IMR-90 (cell line): ENCODE data around the gene HS2ST1. TPM values are rescaled to one million over a fixed set of nuclear protein-coding genes. Genes with fewer than 3 reads are reported as not detected.

Experiments used
- ATAC-seq: fragments of 200-7000 bp; cut with Tn5 transposase; 2 replicates; pipeline ENCODE4 v1.9.1; 2020; ENCODE audit warnings: low read depth, mild to moderate bottlenecking, moderate library complexity
- BruUV-seq: library from RNA; stranded (reverse); fragments of 400-500 nt; replicated peaks from 2 replicates; lab custom pipeline; 2021; lab: Mats Ljungman, UMichigan
- CTCF ChIA-PET: fragments of 300-600 bp; formaldehyde crosslinking; extraction: SDS; loops from one replicate; lab custom pipeline; 2021; ENCODE audit warnings: antibody characterized with exemption; lab: Yijun Ruan, JAX
- POLR2A ChIA-PET: fragments of 300-600 bp; sonication (Branson Sonifier 250); formaldehyde crosslinking; loops from one replicate; lab custom pipeline; 2022; ENCODE audit warnings: antibody characterized with exemption; ENCODE audit not compliant: unreplicated experiment; lab: Charles Lee
- DNase-seq: peaks from one replicate; pipeline ENCODE4 v3.0.0; 2013
- H2AFZ ChIP-seq: replicated peaks from 2 replicates; pipeline ENCODE3; 2013; ENCODE audit warnings: low read length, mild to moderate bottlenecking; ENCODE audit not compliant: poor library complexity
- H2AK5ac ChIP-seq: 2 replicates; pipeline ENCODE4 v1.6.1; 2013; ENCODE audit warnings: low read depth, low read length, inconsistent platforms
- H2AK9ac ChIP-seq: replicated peaks from 2 replicates; pipeline ENCODE3; 2013; ENCODE audit warnings: mild to moderate bottlenecking, low read depth, low read length, moderate library complexity; ENCODE audit not compliant: poor library complexity
- H2BK120ac ChIP-seq: 2 replicates; pipeline ENCODE4 v1.6.1; 2013; ENCODE audit warnings: low read depth, low read length, inconsistent platforms
- H2BK15ac ChIP-seq: 3 replicates; pipeline ENCODE4 v1.6.1; 2013; ENCODE audit warnings: low read depth, low read length, inconsistent platforms
- H2BK20ac ChIP-seq: 2 replicates; pipeline ENCODE4 v1.6.1; 2013; ENCODE audit warnings: low read depth, mild to moderate bottlenecking, inconsistent platforms, low read length, moderate library complexity
- H2BK5ac ChIP-seq: 2 replicates; pipeline ENCODE4 v1.6.1; 2013; ENCODE audit warnings: mild to moderate bottlenecking, low read depth, low read length, inconsistent platforms; ENCODE audit not compliant: poor library complexity, severe bottlenecking
- H3K14ac ChIP-seq: replicated peaks from 2 replicates; pipeline ENCODE4 v1.6.1; 2013; ENCODE audit warnings: low read depth, low read length, inconsistent platforms
- H3K18ac ChIP-seq: 2 replicates; pipeline ENCODE4 v1.6.1; 2013; ENCODE audit warnings: low read depth, low read length, control low read depth
- H3K23ac ChIP-seq: 2 replicates; pipeline ENCODE4 v1.6.1; 2013; ENCODE audit warnings: low read depth, low read length, inconsistent platforms
- H3K27ac ChIP-seq: 2 replicates; pipeline ENCODE4 v1.5.1; 2013; ENCODE audit warnings: mild to moderate bottlenecking, control low read depth, low read length; ENCODE audit not compliant: insufficient read depth
- H3K27me3 ChIP-seq: 2 replicates; pipeline ENCODE4 v1.6.1; 2013; ENCODE audit warnings: low read length; ENCODE audit not compliant: control insufficient read depth, insufficient read depth
- H3K36me3 ChIP-seq: 2 replicates; pipeline ENCODE4 v1.6.1; 2013; ENCODE audit warnings: low read length, mixed read lengths; ENCODE audit not compliant: control insufficient read depth, insufficient read depth
- H3K4ac ChIP-seq: 2 replicates; pipeline ENCODE4 v1.6.1; 2013; ENCODE audit warnings: low read depth, low read length, inconsistent platforms
- H3K4me1 ChIP-seq: 2 replicates; pipeline ENCODE4 v1.6.1; 2013; ENCODE audit warnings: low read length, mixed read lengths; ENCODE audit not compliant: control insufficient read depth, insufficient read depth
- H3K4me2 ChIP-seq: 2 replicates; pipeline ENCODE4 v1.6.1; 2013; ENCODE audit warnings: low read depth, mild to moderate bottlenecking, control low read depth, low read length, moderate library complexity
- H3K4me3 ChIP-seq: 2 replicates; pipeline ENCODE4 v1.5.1; 2013; ENCODE audit warnings: low read depth, mild to moderate bottlenecking, control low read depth, low read length, moderate library complexity; ENCODE audit not compliant: insufficient read depth
- H3K56ac ChIP-seq: 2 replicates; pipeline ENCODE4 v1.6.1; 2013; ENCODE audit warnings: low read length, inconsistent platforms; ENCODE audit not compliant: insufficient read depth; ENCODE audit errors: extremely low read depth
- H3K79me1 ChIP-seq, 2 experiments: 2 replicates each; pipeline ENCODE4 v1.6.1; 2013; ENCODE audit warnings: low read length in 2 of 2, inconsistent platforms in 1 of 2, low read depth in 1 of 2
- H3K9ac ChIP-seq: 2 replicates; pipeline ENCODE4 v1.6.1; 2013; ENCODE audit warnings: low read depth, low read length, control low read depth
- H3K9me1 ChIP-seq: 2 replicates; pipeline ENCODE4 v1.6.1; 2013; ENCODE audit warnings: low read length, inconsistent platforms; ENCODE audit not compliant: insufficient read depth
- H3K9me3 ChIP-seq: 2 replicates; pipeline ENCODE4 v1.6.1; 2013; ENCODE audit warnings: low read length; ENCODE audit not compliant: control insufficient read depth, insufficient read depth
- H4K20me1 ChIP-seq: 2 replicates; pipeline ENCODE4 v1.6.1; 2013; ENCODE audit warnings: low read length, inconsistent platforms; ENCODE audit not compliant: insufficient read depth
- H4K5ac ChIP-seq: 2 replicates; pipeline ENCODE4 v1.6.1; 2013; ENCODE audit warnings: mild to moderate bottlenecking, low read depth, low read length, control low read depth
- H4K8ac ChIP-seq, 2 experiments: 2 replicates each; pipeline ENCODE4 v1.6.1; 2013; ENCODE audit warnings: low read depth in 2 of 2, low read length in 2 of 2, control low read depth in 1 of 2, inconsistent platforms in 1 of 2
- H4K91ac ChIP-seq: 2 replicates; pipeline ENCODE4 v1.6.1; 2013; ENCODE audit warnings: low read depth, low read length, inconsistent platforms; ENCODE audit not compliant: insufficient read depth
- BHLHE40 ChIP-seq: fragments of 150-350 bp; IDR thresholded peaks from 2 replicates; pipeline ENCODE4 v1.6.1; 2016; ENCODE audit warnings: mild to moderate bottlenecking, low read depth, low read length
- CEBPB ChIP-seq: IDR thresholded peaks from 2 replicates; pipeline ENCODE4 v1.6.1; 2012; ENCODE audit warnings: low read depth, low read length, improper control_type of control experiment
- CHD1 ChIP-seq: IDR thresholded peaks from 2 replicates; pipeline ENCODE4 v1.6.1; 2012; ENCODE audit warnings: low read depth, low read length, improper control_type of control experiment
- FOS ChIP-seq: fragments of 150-350 bp; IDR thresholded peaks from 2 replicates; pipeline ENCODE4 v1.6.1; 2016; ENCODE audit warnings: low read depth, low read length
- MAFK ChIP-seq: IDR thresholded peaks from 2 replicates; pipeline ENCODE4 v1.6.1; 2012; ENCODE audit warnings: low read depth, low read length, improper control_type of control experiment
- MAZ ChIP-seq: IDR thresholded peaks from 2 replicates; pipeline ENCODE4 v1.6.1; 2012; ENCODE audit warnings: low read depth, mild to moderate bottlenecking, low read length, improper control_type of control experiment, moderate library complexity, borderline replicate concordance
- MXI1 ChIP-seq: IDR thresholded peaks from 2 replicates; pipeline ENCODE4 v1.6.1; 2012; ENCODE audit warnings: low read depth, mild to moderate bottlenecking, low read length, moderate library complexity, borderline replicate concordance
- NFE2L2 ChIP-seq: fragments of 150-350 bp; IDR thresholded peaks from 2 replicates; pipeline ENCODE4 v1.6.1; 2016; ENCODE audit warnings: low read depth, mild to moderate bottlenecking, low read length
- POLR2A ChIP-seq: IDR thresholded peaks from 2 replicates; pipeline ENCODE4 v1.6.1; 2012; ENCODE audit warnings: mild to moderate bottlenecking, low read depth, low read length
- RAD21 ChIP-seq: IDR thresholded peaks from 2 replicates; pipeline ENCODE4 v1.6.1; 2012; ENCODE audit warnings: low read length, improper control_type of control experiment
- RCOR1 ChIP-seq: IDR thresholded peaks from 2 replicates; pipeline ENCODE4 v1.6.1; 2012; ENCODE audit warnings: mild to moderate bottlenecking, low read length, improper control_type of control experiment; ENCODE audit not compliant: insufficient replicate concordance
- RFX5 ChIP-seq: IDR thresholded peaks from 2 replicates; pipeline ENCODE4 v1.8.0; 2012; ENCODE audit warnings: low read depth, mild to moderate bottlenecking, low read length, moderate library complexity
- SMC3 ChIP-seq: fragments of 150-350 bp; IDR thresholded peaks from 2 replicates; pipeline ENCODE4 v1.6.1; 2016; ENCODE audit warnings: low read depth, mild to moderate bottlenecking, antibody characterized with exemption, low read length, moderate library complexity
- USF2 ChIP-seq: fragments of 150-350 bp; IDR thresholded peaks from 2 replicates; pipeline ENCODE4 v1.6.1; 2017; ENCODE audit warnings: mild to moderate bottlenecking, antibody characterized with exemption, low read length, low read depth
- WGBS, 2 experiments: methylation state at CpG; one replicate each; pipeline versions ENCODE4 v1.1.5 to v1.1.7; 2013; ENCODE audit warnings: missing lambda C conversion rate in 2 of 2; ENCODE audit not compliant: insufficient read length in 1 of 2; ENCODE audit errors: extremely low coverage in 2 of 2; 5-methylcytosine and 5-hydroxymethylcytosine counted together
- dilution Hi-C: fragments of 300-500 bp; cut with HindIII; formaldehyde crosslinking; loops from one replicate; pipeline ENCODE4 v1.14.3; 2018; ENCODE audit warnings: low sequenced_read_pairs; ENCODE audit not compliant: unreplicated experiment
- in situ Hi-C: fragments of 300-500 bp; cut with MboI; formaldehyde crosslinking; loops from 3 replicates; pipeline ENCODE4 v1.14.3; 2019; ENCODE audit warnings: low sequenced_read_pairs, inconsistent platforms, mixed read lengths
- intact Hi-C: fragments of 100-400 bp; cut with micrococcal nuclease; formaldehyde crosslinking; loops from 2 replicates; pipeline ENCODE4 v1.10.0; 2022
- polyA plus RNA-seq, 3 experiments: library from polyadenylated mRNA; depleted of rRNA; stranded (reverse); fragments of >200 nt; gene quantifications; 2 replicates each; pipeline ENCODE4 v1.2.3, GENCODE V29; 2012; ENCODE audit warnings: low replicate concordance in 1 of 3
- total RNA-seq: library from RNA; depleted of rRNA; stranded (reverse); fragments of >200 nt; gene quantifications from 2 replicates; pipeline ENCODE4 v1.2.3, GENCODE V29; 2012
- TF ChIP-seq, protein P1 (sequence below): conservative IDR thresholded peaks from 2 replicates; pipeline ENCODE4 v1.5.1; 2012; ENCODE audit warnings: mild to moderate bottlenecking, low read depth, low read length, improper control_type of control experiment
- TF ChIP-seq, protein P2 (sequence below): fragments of 150-350 bp; IDR thresholded peaks from 2 replicates; pipeline ENCODE4 v1.6.1; 2016; ENCODE audit warnings: low read depth, mild to moderate bottlenecking, low read length, moderate library complexity, borderline replicate concordance

Gene HS2ST1
- total and polyA plus RNA-seq, 2 of the 4 experiments (the other 2 are of a cell fraction), result 7.8 to 13.1 TPM

- CTCF ChIA-PET, result interaction anchor here (1.2 kb wide), 1 partner anchor 48 kb away, joined by 3 read pairs; no protein-coding TSS in a partner anchor
- H3K23ac ChIP-seq, result no peak overlapping the region
- no peak overlapping the region for H3K4ac ChIP-seq
- H3K4me3 ChIP-seq, result no peak overlapping the region
- no peak overlapping the region for H2AK9ac ChIP-seq
- POLR2A ChIA-PET, result no interaction called here
- DNase-seq, result no peak
- no peaks in the 10 kb centered on the region for H3K9me3 ChIP-seq
- H3K9ac ChIP-seq, result no peak overlapping the region
- H3K4me1 ChIP-seq, result no peaks in the 10 kb centered on the region
- H3K79me1 ChIP-seq, result peaks cover 0 to 14% of the 10 kb centered on the region in 2 experiments; a peak in 2 of 4 replicates
- no peak overlapping the region for H2BK20ac ChIP-seq
- no peak overlapping the region for H2BK120ac ChIP-seq
- no peak overlapping the region for H2AFZ ChIP-seq
- no peak for ATAC-seq
- no peak overlapping the region for H3K14ac ChIP-seq
- intact Hi-C loops (loop anchor here (1.0 to 10.0 kb wide), 8 partner anchors 51 to 584 kb away; partner anchors contain the start of genes HS2ST1, SELENOF and SH3GLB1), dilution Hi-C loops (no loop called here), in situ Hi-C loops (loop anchor here (25.0 kb wide), 1 partner anchor 579 kb away; the partner anchor contains the start of gene ODF2L)
- TF ChIP-seq RCOR1 (no peak), RFX5 (no peak), USF2 (no peak), SMC3 (no peak), MAZ (no peak), POLR2A (no peak), CEBPB (no peak), MAFK (no peak), FOS (no peak), RAD21 (no peak), BHLHE40 (no peak), MXI1 (no peak), CHD1 (no peak), NFE2L2 (no peak)
- TF ChIP-seq, protein P1, sequence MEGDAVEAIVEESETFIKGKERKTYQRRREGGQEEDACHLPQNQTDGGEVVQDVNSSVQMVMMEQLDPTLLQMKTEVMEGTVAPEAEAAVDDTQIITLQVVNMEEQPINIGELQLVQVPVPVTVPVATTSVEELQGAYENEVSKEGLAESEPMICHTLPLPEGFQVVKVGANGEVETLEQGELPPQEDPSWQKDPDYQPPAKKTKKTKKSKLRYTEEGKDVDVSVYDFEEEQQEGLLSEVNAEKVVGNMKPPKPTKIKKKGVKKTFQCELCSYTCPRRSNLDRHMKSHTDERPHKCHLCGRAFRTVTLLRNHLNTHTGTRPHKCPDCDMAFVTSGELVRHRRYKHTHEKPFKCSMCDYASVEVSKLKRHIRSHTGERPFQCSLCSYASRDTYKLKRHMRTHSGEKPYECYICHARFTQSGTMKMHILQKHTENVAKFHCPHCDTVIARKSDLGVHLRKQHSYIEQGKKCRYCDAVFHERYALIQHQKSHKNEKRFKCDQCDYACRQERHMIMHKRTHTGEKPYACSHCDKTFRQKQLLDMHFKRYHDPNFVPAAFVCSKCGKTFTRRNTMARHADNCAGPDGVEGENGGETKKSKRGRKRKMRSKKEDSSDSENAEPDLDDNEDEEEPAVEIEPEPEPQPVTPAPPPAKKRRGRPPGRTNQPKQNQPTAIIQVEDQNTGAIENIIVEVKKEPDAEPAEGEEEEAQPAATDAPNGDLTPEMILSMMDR, result no peak
- TF ChIP-seq, protein P2, sequence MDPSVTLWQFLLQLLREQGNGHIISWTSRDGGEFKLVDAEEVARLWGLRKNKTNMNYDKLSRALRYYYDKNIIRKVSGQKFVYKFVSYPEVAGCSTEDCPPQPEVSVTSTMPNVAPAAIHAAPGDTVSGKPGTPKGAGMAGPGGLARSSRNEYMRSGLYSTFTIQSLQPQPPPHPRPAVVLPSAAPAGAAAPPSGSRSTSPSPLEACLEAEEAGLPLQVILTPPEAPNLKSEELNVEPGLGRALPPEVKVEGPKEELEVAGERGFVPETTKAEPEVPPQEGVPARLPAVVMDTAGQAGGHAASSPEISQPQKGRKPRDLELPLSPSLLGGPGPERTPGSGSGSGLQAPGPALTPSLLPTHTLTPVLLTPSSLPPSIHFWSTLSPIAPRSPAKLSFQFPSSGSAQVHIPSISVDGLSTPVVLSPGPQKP, result no peak
- no peak overlapping the region for H3K27ac ChIP-seq
- no TSS peak for BruUV-seq
- H3K36me3 ChIP-seq, result no peaks in the 10 kb centered on the region
- no peak overlapping the region for H4K5ac ChIP-seq
- H2AK5ac ChIP-seq, result no peak overlapping the region
- H2BK15ac ChIP-seq, result no peak overlapping the region
- H4K91ac ChIP-seq, result no peak overlapping the region
- no peak overlapping the region for H3K56ac ChIP-seq
- H4K8ac ChIP-seq, result no peak overlapping the region
- no peaks in the 10 kb centered on the region for H3K9me1 ChIP-seq
- WGBS, 2 experiments, result 100% methylated on average over 1 of the region's 1 CpG; no CpG with 5 or more reads in 1 of the 2 experiments
- H3K27me3 ChIP-seq, result no peaks in the 10 kb centered on the region
- H3K4me2 ChIP-seq, result no peak overlapping the region
- H2BK5ac ChIP-seq, result no peak overlapping the region
- no peak overlapping the region for H3K18ac ChIP-seq
- no peaks in the 10 kb centered on the region for H4K20me1 ChIP-seq
Measured at GRCh38 chr1:86965827-86966182, 51.4 kb downstream of the HS2ST1 start.
